Activated CD4-positive, alpha-beta T cell treated with anti-CD3 and anti-CD28 coated beads, Interleukin-2, Interleukin-6, amounts not matched to agents 100 ng/mL and 50 ng/mL, durations not matched to agents 16 hours and 8 hours (primary cell): ENCODE data around the gene CDHR3.
"Not testable (repeated sequence)": the region's sequence is repeated elsewhere in the genome, so short reads cannot be mapped to it uniquely, and the experiment has no call there.

ENCODE experiments used
- DNase-seq: peaks from one replicate; pipeline ENCODE4 v3.0.0-alpha.2; 2020

Gene CDHR3

GRCh38 chr7:105962353-105962752 lies 711 bp upstream of the CDHR3 start:
- no peak for DNase-seq

GRCh38 chr7:105971845-105972244 lies 8.8 kb downstream of the CDHR3 start:
- DNase-seq = no peak

- no peak for DNase-seq
These were observed 9.2 kb downstream of the CDHR3 start for GRCh38 chr7:105972276-105972675.

- DNase-seq = no peak
These were observed 11.4 kb downstream of the CDHR3 start for GRCh38 chr7:105974471-105974870.

GRCh38 chr7:105975770-105976417 lies 12.8 kb downstream of the CDHR3 start:
- DNase-seq = no peak

- no peak for DNase-seq
These were observed 13.8 kb downstream of the CDHR3 start for GRCh38 chr7:105976868-105977267.

- DNase-seq = no peak
These were observed 15.0 kb downstream of the CDHR3 start for GRCh38 chr7:105978035-105978434.

GRCh38 chr7:105978974-105979373 lies 15.9 kb downstream of the CDHR3 start:
- DNase-seq = no peak

- DNase-seq = no peak
These were observed 16.3 kb downstream of the CDHR3 start for GRCh38 chr7:105979405-105979804.

GRCh38 chr7:105980645-105981396 lies 17.8 kb downstream of the CDHR3 start:
- DNase-seq = no peak

- no peak for DNase-seq
These were observed 19.3 kb downstream of the CDHR3 start for GRCh38 chr7:105982388-105982787.

GRCh38 chr7:105984808-105985207 lies 21.7 kb downstream of the CDHR3 start:
- not testable (repeated sequence) for DNase-seq

- DNase-seq = no peak
These were observed 22.2 kb downstream of the CDHR3 start for GRCh38 chr7:105985229-105985628.

GRCh38 chr7:105985672-105986215 lies 22.7 kb downstream of the CDHR3 start:
- DNase-seq = no peak

GRCh38 chr7:105987046-105987445 lies 24.0 kb downstream of the CDHR3 start:
- DNase-seq = no peak

- no peak for DNase-seq
These were observed 25.2 kb downstream of the CDHR3 start for GRCh38 chr7:105988276-105988675.

GRCh38 chr7:105989191-105989590 lies 26.1 kb downstream of the CDHR3 start:
- DNase-seq = no peak

- no peak for DNase-seq
These were observed 26.6 kb downstream of the CDHR3 start for GRCh38 chr7:105989686-105990085.

- DNase-seq = no peak
These were observed 27.1 kb downstream of the CDHR3 start for GRCh38 chr7:105990141-105990540.

- DNase-seq = no peak
These were observed 27.8 kb downstream of the CDHR3 start for GRCh38 chr7:105990727-105991453.

GRCh38 chr7:105992905-105993304 lies 29.8 kb downstream of the CDHR3 start:
- no peak for DNase-seq

GRCh38 chr7:105996860-105997737 lies 34.0 kb downstream of the CDHR3 start:
- DNase-seq = no peak

- DNase-seq = no peak
These were observed 36.2 kb downstream of the CDHR3 start for GRCh38 chr7:105999256-105999655.
